COLO829 (cell line): Measurements from ENCODE around the gene COL24A1.
A peak's percentile ranks its signal among the peaks of the same experiment; 100 is the strongest.
"Not testable (repeated sequence)": the region's sequence is repeated elsewhere in the genome, so short reads cannot be mapped to it uniquely, and the experiment has no call there.

ENCODE experiments used
- DNase-seq: peaks from one replicate; pipeline ENCODE4 v3.0.0; 2012; ENCODE audit warnings: low spot score

Gene COL24A1

GRCh38 chr1:85888921-85889320, 267.7 kb downstream of the COL24A1 start:
- no peak for DNase-seq

DNA sequence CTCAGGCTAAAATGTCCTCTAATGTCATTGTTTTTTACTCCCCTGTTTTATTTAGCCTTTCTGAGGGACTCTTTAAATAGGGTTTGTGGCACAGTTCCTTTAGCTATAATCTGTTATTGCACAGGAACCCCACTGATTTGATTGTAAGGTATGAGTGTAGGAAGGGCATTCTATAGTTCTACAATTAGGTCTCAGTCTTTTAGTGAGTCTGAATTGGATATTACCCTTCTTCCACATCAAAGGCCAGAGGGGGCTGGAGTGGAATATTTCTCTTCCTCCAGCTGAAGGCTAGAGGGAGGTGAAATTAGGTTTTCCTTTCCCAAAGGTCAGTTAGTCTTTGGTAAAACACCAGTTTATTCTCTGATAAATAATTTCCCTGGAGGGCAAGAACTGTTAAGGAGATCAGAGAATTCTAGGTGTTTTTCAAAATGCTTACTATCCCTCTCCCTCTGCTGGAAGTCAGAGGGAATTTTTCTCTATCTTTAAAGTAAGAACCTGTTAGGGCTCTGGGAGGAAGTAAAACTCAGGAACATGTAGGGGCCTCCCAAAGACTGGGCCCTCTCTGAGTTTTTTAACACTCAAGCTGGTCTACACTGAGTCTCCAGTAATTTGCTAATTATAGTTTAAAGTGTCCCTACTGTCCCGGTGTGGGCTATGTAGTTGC, 272.1 kb downstream of the COL24A1 start:
- peak; percentile 13 for DNase-seq

DNA sequence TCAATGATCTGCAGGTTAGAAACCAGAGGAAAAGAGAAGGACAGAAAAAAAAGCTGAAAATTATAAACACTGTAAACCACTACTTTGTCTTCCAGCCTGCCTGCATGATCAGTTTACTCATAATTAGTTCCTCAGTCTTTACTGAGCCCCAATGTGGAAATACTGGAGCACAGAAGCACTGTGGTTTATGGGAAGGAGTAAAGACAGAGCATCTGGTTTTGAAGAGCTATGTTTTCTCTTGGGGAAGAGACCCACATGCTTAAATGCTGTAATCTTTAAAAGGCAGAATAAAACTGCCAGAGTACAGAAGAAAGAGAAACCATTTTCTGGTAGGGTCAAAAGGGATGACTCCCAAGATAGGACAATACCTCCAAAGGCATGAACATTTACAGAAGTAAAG, 289.4 kb downstream of the COL24A1 start:
- no peak for DNase-seq

DNA sequence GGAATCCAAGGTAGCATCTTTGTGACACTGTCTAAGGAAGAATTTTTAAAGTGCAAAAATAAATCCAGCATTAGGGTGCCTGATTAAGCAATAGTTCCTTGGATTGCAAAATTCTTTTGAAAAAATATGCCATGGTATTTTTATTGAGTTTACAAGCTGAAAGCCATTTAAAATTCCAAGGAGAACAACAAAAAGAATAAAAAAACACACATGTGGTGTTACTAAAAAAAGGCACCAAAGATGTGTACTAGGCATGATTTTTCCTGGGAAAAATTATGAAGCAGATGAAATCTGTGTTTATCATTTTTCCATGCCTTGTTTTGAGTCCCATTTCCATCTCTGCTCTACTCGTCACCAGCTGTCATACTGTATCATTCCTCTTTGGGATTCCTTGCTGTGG, 291.4 kb downstream of the COL24A1 start:
- no peak for DNase-seq

- DNase-seq: no peak
Observed at GRCh38 chr1:85864727-85865126, 291.8 kb downstream of the COL24A1 start.

DNA sequence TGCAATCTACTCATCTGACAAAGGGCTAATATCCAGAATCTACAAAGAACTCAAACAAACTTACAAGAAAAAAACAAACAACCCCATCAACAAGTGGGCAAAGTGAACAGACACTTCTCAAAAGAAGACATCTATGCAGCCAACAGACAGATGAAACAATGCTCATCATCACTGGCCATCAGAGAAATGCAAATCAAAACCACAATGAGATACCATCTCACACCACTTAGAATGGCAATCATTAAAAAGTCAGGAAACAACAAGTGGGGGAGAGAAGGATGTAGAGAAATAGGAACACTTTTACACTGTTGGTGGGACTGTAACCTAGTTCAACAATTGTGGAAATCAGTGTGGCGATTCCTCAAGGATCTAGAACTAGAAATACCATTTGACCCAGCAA, 292.9 kb downstream of the COL24A1 start:
- DNase-seq: not testable (repeated sequence)

- no peak for DNase-seq
Observed at GRCh38 chr1:85862456-85862855, 294.1 kb downstream of the COL24A1 start.

DNA sequence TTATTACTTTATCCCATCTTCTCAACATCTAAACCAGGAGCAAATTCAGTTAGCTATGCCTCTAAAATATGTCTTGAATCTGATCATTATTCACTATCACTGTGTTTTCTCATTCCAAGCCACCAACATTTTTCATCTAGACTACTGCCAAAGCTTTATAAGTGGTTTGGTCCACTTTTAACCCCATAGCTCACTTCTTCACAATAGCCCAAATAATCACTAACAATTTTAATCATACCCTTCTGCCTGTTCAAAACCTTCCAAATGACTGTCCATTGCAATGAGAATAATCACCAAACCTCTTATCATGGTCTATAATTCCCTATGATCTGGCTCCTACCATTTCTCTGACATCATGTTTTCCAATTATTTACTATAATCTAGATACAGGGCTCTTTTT, 298.6 kb downstream of the COL24A1 start:
- DNase-seq: no peak

- DNase-seq: peak; percentile 13
Observed at GRCh38 chr1:85850238-85850637, 306.3 kb downstream of the COL24A1 start.

GRCh38 chr1:85849660-85850059, 306.9 kb downstream of the COL24A1 start:
- no peak for DNase-seq

GRCh38 chr1:85847356-85847755, 309.2 kb downstream of the COL24A1 start:
- no peak for DNase-seq

DNA sequence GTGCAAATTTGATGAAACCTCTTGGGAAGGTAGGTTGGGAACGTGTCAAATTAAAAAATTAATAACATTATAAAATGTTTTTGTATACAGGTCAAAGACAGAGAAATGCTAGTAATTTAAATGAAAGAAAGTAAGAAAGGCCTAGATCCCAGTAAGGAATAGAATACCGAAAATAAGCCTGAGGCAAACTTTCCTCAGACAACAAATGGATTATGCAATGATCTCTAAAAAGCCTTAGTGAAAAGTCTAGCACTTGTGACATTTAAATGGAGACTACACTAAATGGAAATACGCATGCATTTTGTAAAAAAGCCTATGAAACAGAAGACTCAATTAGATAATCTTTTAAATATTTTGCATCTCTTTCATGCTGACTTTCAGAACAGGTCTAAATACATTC, 309.9 kb downstream of the COL24A1 start:
- DNase-seq: peak; percentile 10

- no peak for DNase-seq
Observed at GRCh38 chr1:85839459-85839858, 317.1 kb downstream of the COL24A1 start.

GRCh38 chr1:85838238-85838637, 318.3 kb downstream of the COL24A1 start:
- no peak for DNase-seq

DNA sequence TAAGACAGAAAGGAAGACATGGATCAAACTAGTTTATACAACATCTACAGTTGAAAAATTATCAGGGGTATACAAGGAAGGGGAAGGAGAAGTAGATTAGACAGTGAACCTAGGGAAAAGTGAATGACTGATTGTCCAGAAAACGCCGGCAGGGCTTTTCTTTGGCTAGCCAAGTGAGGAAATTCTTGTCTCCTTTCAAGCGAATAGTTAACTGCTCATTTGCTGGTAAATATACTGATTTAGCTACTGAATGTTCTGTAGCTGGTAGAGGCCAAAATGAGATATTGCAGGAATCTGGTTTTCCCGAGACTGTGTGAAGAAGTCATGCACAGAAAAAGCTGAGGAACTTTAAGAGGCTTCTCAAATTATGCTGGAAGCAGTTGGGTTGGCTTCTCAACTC, 319.8 kb downstream of the COL24A1 start:
- DNase-seq: no peak

GRCh38 chr1:85833165-85833564, 323.4 kb downstream of the COL24A1 start:
- not testable (repeated sequence) for DNase-seq

DNA sequence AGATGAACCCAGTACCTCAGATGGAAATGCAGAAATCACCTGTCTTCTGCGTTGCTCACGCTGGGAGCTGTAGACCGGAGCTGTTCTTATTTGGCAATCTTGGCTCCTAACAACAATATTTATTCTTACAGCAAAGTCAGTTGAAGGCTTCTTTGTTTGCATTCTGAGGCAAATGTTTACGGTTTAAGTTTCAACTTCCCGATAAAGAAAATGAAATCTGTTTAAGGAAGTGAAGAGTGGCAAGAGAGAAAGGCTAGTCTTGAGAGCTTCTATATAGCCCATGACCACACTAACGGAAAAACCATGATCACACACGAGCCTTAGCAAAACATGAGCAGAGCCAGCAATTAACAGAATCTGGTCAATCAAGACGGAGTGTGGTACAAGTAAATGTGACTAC, 325.7 kb downstream of the COL24A1 start:
- no peak for DNase-seq

GRCh38 chr1:85824066-85824840, 332.3 kb downstream of the COL24A1 start:
- DNase-seq: no peak

GRCh38 chr1:85822696-85823095, 333.9 kb downstream of the COL24A1 start:
- DNase-seq: no peak

DNA sequence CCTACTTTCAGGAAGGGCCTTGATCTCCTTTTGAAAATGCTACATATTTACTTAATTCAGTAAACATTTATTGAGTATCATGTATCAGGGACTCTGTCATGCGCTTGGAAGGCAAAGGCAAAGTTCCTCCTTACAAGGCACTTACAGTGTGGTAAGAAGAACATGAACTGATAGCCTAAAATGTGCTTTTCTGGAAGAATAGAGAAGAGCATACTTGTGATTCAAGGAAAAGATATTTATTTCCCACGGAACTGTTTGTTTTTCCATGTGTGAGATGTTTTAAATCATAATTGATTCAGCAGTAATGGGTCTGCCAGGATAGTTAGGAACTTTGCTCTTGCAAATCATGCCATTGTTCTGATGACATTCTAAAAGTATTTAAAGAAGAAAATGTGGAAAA, 338.2 kb downstream of the COL24A1 start:
- DNase-seq: no peak

DNA sequence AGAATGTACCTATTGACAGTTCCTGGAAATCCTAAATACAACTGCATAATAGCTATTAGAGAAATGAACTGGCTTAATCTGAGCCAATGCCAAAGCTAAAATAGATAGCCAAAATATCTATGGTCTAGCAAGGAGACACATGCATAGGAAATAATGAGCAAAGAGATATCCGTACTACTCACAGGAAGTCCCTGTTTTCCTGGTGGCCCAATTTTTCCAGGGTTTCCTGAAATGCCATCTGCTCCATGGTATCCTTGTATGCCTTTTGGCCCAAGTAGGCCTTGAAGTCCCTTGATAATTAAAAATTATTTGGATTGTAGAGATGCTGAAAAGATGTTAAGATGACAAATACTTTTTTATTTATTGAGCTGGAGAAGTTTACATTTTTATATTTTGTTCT, 340.0 kb downstream of the COL24A1 start:
- DNase-seq: no peak

DNA sequence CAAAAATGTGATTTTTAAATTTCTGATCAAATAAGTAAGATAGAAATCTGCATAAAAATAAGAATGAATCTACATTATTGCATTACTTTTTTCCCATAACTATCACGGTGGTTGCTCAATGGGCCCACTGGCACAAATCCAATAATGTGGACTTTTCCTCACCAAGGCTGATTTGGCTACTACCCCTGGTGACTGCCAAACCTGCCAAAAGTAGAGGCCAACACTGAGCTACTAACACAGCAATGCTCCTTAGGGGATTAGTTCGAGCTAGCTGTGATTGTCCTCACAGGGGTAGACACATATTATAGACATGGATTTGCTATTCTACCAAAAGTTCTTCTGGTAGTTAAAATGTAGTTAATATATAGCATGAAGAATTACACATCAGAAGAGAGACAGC, 340.7 kb downstream of the COL24A1 start:
- DNase-seq: no peak

DNA sequence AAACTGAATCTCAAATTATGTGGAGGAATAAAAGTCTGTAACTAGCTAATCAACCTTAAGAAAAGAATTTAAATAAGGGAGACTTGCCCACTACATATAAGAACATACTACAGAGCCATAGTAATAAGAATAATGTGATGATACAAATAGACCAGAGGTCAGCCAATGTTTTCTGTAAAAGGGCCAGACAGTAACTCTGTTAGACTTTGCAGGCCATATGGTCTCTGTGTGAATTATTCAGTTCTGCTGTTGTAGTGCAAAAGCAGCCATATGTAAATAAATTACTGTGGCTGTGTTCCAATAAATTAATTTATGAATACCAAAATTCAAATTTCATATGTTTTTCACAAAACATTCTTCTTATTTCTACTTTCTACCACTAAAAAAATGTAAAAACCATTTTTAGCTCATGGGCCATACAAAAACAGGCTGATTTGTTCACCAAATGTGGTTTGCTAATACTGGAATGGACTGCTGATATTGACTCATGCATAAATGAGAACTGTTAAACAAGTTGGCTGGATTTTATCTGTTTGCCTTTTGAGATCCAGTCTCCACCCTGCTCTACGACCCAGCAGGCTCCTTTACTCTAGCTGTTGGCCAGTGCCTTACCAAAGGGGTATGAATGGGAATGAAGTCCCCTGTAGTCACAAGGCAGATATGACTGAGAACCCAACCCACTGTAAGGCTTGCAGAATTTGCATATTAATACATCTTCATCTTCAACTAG, 350.2 kb downstream of the COL24A1 start:
- no peak for DNase-seq
